Fibroblast of mammary gland (primary cell): ENCODE measurements around the gene PDZRN4.

Experiments used
- DNase-seq: peaks from one replicate; pipeline ENCODE4 v3.0.0-alpha.2; 2010; ENCODE audit warnings: low read depth
- H3K4me3 ChIP-seq: 2 replicates; pipeline ENCODE4 v1.5.1; 2011; ENCODE audit warnings: low read depth, mild to moderate bottlenecking, low read length, moderate library complexity; ENCODE audit not compliant: control insufficient read depth
- TF ChIP-seq, protein P1 (sequence below): conservative IDR thresholded peaks from 2 replicates; pipeline ENCODE4 v1.5.1; 2011; ENCODE audit warnings: low read depth, low read length, inconsistent platforms; ENCODE audit not compliant: control insufficient read depth, insufficient read depth

PDZRN4 gene

DNA sequence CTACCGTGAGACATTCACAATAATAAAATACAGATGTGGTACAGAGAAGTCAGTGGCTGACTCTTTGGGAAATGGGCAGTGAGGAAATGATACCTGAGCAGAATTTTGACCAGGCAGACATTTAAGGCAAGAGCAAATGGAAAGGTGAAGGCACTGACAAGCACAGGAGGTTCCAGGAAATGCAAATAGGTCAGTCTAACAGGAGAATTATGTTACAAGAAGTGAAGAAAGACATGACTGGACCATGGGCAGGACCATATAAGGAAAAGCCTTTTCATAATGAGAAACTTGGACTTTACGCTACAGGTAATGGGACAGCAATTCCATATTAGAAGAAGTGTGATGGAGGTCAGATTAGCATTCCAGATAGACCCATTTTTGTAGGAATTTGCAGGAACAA is 338.9 kb downstream of the PDZRN4 start:
- TF ChIP-seq, protein P1, sequence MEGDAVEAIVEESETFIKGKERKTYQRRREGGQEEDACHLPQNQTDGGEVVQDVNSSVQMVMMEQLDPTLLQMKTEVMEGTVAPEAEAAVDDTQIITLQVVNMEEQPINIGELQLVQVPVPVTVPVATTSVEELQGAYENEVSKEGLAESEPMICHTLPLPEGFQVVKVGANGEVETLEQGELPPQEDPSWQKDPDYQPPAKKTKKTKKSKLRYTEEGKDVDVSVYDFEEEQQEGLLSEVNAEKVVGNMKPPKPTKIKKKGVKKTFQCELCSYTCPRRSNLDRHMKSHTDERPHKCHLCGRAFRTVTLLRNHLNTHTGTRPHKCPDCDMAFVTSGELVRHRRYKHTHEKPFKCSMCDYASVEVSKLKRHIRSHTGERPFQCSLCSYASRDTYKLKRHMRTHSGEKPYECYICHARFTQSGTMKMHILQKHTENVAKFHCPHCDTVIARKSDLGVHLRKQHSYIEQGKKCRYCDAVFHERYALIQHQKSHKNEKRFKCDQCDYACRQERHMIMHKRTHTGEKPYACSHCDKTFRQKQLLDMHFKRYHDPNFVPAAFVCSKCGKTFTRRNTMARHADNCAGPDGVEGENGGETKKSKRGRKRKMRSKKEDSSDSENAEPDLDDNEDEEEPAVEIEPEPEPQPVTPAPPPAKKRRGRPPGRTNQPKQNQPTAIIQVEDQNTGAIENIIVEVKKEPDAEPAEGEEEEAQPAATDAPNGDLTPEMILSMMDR, result no peak
- DNase-seq, result no peak

DNA sequence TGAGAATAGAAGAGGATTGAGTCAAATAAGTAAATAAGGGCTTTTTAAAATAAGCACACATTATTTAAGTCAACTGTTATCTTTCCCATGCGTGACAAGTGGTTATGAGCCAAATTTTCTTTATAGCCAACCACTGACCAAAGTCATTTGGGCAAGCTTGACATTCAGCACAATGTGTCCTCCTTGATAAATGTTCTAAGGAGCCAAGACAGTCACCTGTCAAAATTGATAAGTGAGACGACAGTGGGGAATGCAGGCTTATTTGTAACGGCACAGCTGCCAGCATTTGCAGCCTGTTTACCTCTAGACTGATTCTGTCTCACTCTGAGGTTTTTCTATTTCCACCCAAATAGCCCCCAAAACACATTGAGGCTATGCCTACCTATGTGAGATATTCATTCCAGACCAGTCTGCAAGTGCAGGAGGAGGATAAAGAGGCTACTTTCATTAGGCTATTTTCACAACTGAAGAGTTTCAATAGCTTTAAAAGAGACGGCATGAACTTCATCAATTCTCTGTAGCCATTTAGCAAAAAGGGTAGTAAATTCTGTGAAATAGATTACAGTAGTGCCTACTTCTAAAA is 339.5 kb downstream of the PDZRN4 start:
- H3K4me3 ChIP-seq, result no peak overlapping the region
- TF ChIP-seq, protein P1, result no peak
- no peak for DNase-seq

More for the DNA sequence above, 338.9 kb downstream of the PDZRN4 start:
- no peak overlapping the region for H3K4me3 ChIP-seq

DNA sequence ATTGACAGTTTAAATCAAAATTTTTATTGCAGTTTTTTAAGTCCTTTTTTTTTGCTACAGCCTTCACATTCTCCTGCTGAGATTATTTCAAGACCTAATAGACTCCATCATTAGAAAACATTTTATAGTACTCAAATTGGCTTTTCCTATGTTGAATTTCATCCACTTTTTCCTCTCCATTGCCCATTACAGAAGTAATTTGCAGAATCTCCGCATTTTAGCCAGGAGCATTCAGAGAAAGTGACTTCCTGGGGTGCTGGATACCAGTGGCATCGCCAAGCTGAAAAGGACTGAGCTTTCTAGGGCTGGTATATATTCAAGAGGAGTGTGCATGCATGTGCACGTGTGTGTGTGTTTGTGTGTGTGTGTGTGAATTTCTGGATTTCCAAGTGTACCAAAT is 340.8 kb downstream of the PDZRN4 start:
- H3K4me3 ChIP-seq, result no peak overlapping the region
- DNase-seq, result no peak
- TF ChIP-seq, protein P1, result no peak

DNA sequence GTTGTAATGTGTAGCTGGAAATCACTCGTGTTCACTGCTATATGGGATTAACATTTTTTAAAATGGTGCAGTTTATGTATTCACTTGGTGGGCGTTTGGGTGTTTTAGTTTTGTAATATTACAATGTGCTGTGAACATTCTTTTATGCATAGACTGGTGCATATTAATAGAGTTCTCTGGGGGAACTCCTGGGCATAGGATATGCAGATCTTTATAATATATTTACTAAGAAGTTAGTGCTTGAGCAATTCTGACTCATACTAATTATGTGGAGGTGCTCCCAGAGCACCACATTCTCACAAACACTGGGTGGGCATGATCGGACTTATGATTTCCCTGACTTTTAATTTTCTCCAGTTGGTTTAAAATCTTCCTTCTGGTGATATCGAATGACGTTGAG is 342.3 kb downstream of the PDZRN4 start:
- TF ChIP-seq, protein P1, result no peak
- H3K4me3 ChIP-seq, result no peak overlapping the region
- DNase-seq, result peak; percentile 12

DNA sequence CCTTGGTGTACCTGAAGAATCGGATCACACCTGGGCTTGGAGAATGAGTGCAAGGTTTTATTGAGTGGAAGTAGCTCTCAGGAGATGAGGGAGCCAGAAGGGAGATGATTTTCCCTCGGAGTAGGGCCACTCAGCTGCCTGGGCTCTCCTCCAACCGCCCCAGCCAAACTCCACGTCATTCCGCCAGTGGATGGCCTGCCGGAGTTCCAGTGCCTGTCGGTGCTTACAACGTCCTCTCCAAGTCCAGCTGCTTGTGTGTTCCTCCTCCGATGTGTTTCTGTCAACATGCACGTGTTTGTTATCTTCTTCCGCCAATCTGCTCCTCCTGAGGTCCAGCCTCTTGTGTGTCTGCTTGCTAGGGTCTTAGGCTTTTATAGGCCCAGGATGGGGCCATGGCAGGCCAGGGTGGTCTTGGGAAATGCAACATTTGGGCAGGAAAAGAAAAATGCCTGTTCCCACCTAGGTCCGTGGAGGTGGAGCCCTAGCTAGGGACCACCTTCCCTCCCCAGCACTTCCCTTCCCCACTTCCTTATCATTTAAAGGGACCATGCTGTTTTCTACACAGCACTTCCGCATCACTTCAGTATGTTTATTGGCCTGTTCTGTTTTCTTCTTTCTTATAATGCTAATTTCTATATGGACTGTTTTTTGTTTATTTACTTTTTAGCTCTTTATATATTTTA is 343.2 kb downstream of the PDZRN4 start:
- TF ChIP-seq, protein P1, result no peak

DNA sequence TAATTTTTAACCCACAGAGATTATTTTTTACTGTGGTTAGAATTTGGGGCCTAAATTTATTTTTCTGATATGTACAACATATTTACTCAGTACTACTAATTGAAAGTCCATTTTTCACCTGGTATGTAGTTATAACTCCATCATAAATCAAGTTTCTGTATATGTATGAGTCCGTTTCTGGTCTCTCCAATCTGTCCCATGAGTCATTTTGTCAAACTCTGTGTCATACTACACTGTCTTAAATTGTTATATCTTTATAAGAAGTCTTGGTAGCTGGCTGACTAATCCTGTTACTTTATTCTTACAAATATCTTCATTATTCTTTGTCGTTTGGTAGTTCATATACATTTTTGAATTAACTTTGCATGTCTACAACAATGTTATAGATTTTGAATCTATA is 344.0 kb downstream of the PDZRN4 start:
- no peak overlapping the region for H3K4me3 ChIP-seq
- peak; percentile 24 for DNase-seq
- TF ChIP-seq, protein P1, result no peak

More for the DNA sequence above, 343.2 kb downstream of the PDZRN4 start:
- H3K4me3 ChIP-seq, result no peak overlapping the region
- DNase-seq, result peak; percentile 68
